Spleen (tissue), 11 donors: Measurements from ENCODE around the gene CD72. TPM values are rescaled to one million over a fixed set of nuclear protein-coding genes. Genes with fewer than 3 reads are reported as not detected.
A peak's percentile ranks its signal among the peaks of the same experiment; 100 is the strongest.

Source experiments
- DNase-seq: peaks from one replicate; pipeline ENCODE4 v3.0.0-alpha.2; 2020
- H3K27ac ChIP-seq, 8 donors: fragments of 200-600 bp; sonication (generic) in 7 of 8; 1 replicate in 4 of 8; 2 replicates in 4 of 8; pipeline versions ENCODE4 v1.5.0 to v1.8.0; 2016 to 2021; ENCODE audit warnings: inconsistent platforms in 4 of 8, mild to moderate bottlenecking in 4 of 8, moderate library complexity in 1 of 8
- H3K27me3 ChIP-seq, 7 donors: fragments of 200-600 bp; sonication (generic) in 6 of 7; replicated peaks in 1 of 7; 1 replicate in 4 of 7; 2 replicates in 3 of 7; pipeline versions ENCODE4 v1.5.0 to v1.8.0; 2016 to 2021; ENCODE audit warnings: inconsistent platforms in 3 of 7, mild to moderate bottlenecking in 1 of 7
- H3K36me3 ChIP-seq, 6 donors: fragments of 200-600 bp; sonication (generic) in 5 of 6; 1 replicate in 4 of 6; 2 replicates in 2 of 6; pipeline versions ENCODE4 v1.5.0 to v1.8.0; 2016 to 2021; ENCODE audit warnings: inconsistent platforms in 2 of 6
- H3K4me1 ChIP-seq, 6 donors: fragments of 200-600 bp; sonication (generic) in 5 of 6; 1 replicate in 3 of 6; 2 replicates in 3 of 6; pipeline versions ENCODE4 v1.5.0 to v1.8.0; 2016 to 2021; ENCODE audit warnings: inconsistent platforms in 3 of 6
- H3K4me3 ChIP-seq, 8 donors: fragments of 200-600 bp; sonication (generic) in 7 of 8; 1 replicate in 4 of 8; 2 replicates in 4 of 8; pipeline versions ENCODE4 v1.5.0 to v1.8.0; 2016 to 2021; ENCODE audit warnings: inconsistent platforms in 4 of 8, mild to moderate bottlenecking in 4 of 8, moderate library complexity in 2 of 8
- H3K9me3 ChIP-seq, 8 donors: fragments of 200-600 bp; sonication (generic) in 7 of 8; 1 replicate in 4 of 8; 2 replicates in 4 of 8; pipeline versions ENCODE4 v1.5.0 to v1.8.0; 2016 to 2021; ENCODE audit warnings: inconsistent platforms in 4 of 8
- CTCF ChIP-seq, 11 experiments: fragments of 200-600 bp in 7 of 11; fragments of 450-650 bp in 4 of 11; sonication (generic) in 4 of 11; IDR thresholded peaks in 8 of 11; conservative IDR thresholded peaks in 3 of 11; 1 replicate in 7 of 11; 2 replicates in 4 of 11; pipeline versions ENCODE4 v1.4.0 to v1.8.0; 2016 to 2021; ENCODE audit warnings: antibody characterized with exemption in 11 of 11, inconsistent platforms in 4 of 11, mild to moderate bottlenecking in 1 of 11
- POLR2A ChIP-seq, 3 donors: fragments of 450-650 bp; IDR thresholded peaks; one replicate each; pipeline ENCODE4 v1.5.1; 2017; ENCODE audit warnings: antibody characterized with exemption in 3 of 3, mild to moderate bottlenecking in 1 of 3
- POLR2AphosphoS5 ChIP-seq, 3 donors: sonication (generic); formaldehyde crosslinking; IDR thresholded peaks; one replicate each; pipeline ENCODE4 v1.5.1; 2017; ENCODE audit warnings: antibody characterized with exemption in 3 of 3
- WGBS, 5 donors: extraction: QIAGEN DNeasy Blood & Tissue Kit in 3 of 5; methylation state at CpG; one replicate each; pipeline versions ENCODE4 v1.1.5 to v1.1.7; 2013 to 2018; 5-methylcytosine and 5-hydroxymethylcytosine counted together
- intact Hi-C: fragments of 100-400 bp; cut with DNase I; formaldehyde crosslinking; loops from one replicate; pipeline ENCODE4 v1.15.0; 2023; ENCODE audit warnings: low total_unique reads
- polyA plus RNA-seq, 3 donors: library from polyadenylated mRNA; stranded (reverse); fragments of 200-250 nt; gene quantifications; one replicate each; pipeline ENCODE4 v1.2.1, GENCODE V29; 2013
- total RNA-seq, 7 donors: library from RNA; depleted of rRNA in 3 of 7; stranded (reverse); fragments of >200 nt in 3 of 7; fragmentation: NEBNext Ultra II Directional in 4 of 7; extraction: Animal tissue kit (Norgen Biotek cat#: 25700) in 4 of 7; gene quantifications; one replicate each; pipeline versions ENCODE4 v1.1.0 to v1.2.1, GENCODE V29; 2016 to 2021
- donor health status: healthy with polysubstance abuse.
- donor health status: DM: no; HTN: no; CAD: no; lungs with moderate emphysema.
- donor health status: DM: no; HTN: no; CAD: no.
- donor health status: Bipolar disorder and iron deficiency.
- donor health status: healthy.
- donor health status: DM: no; HTN: no; CAD: no.
- donor health status: DM: yes; HTN: yes; CAD: no.

CD72 gene
- total and polyA plus RNA-seq, 10 donors: 74.4 to 160 (median 121) TPM

GRCh38 chr9:35611230-35611797, 6.9 kb downstream of the CD72 start:
- Histone ChIP-seq H3K36me3 (peaks cover 0 to 92% (median 30%) of the 10 kb centered on the region in 6 donors), H3K27me3 (no peaks in the 10 kb centered on the region), H3K4me3 (no peak overlapping the region), H3K9me3 (no peaks in the 10 kb centered on the region), H3K27ac (peak overlapping the region in 2 of 8 donors; percentile 10 to 51), H3K4me1 (peaks cover 14 to 99% (median 31%) of the 10 kb centered on the region in 6 donors)
- TF ChIP-seq POLR2AphosphoS5 (IDR thresholded peaks at IDR 0.05) (peak in 2 of 3 donors; percentile 22 to 65), POLR2A (IDR thresholded peaks at IDR 0.05) (no peak), CTCF (IDR thresholded peaks at IDR 0.05 in 8 of 11, conservative IDR thresholded peaks at IDR 0.05 in 3 of 11) (peak; percentile 27 to 80 (median 63))
- DNase-seq: peak; percentile 79
- 10 to 22% (median 17%) methylated on average over 7 to 8 of the region's 8 CpGs for WGBS, 5 donors
- intact Hi-C loops: no loop called here

GRCh38 chr9:35609820-35610163, 8.4 kb downstream of the CD72 start:
- Histone ChIP-seq H3K27ac (peak overlapping the region in 2 of 8 donors; percentile 5 to 45), H3K9me3 (no peaks in the 10 kb centered on the region), H3K4me3 (no peak overlapping the region), H3K4me1 (peaks cover 19 to 93% (median 24%) of the 10 kb centered on the region in 6 donors), H3K27me3 (no peaks in the 10 kb centered on the region), H3K36me3 (peaks cover 0 to 76% (median 30%) of the 10 kb centered on the region in 6 donors)
- intact Hi-C loops: loop anchor here (10.0 kb wide), 2 partner anchors 55 to 125 kb away; partner anchors contain the start of genes ARHGEF39, CREB3 and TLN1
- 87 to 94% (median 91%) methylated on average over 9 to 13 of the region's 13 CpGs for WGBS, 5 donors
- DNase-seq: no peak
- TF ChIP-seq POLR2A (IDR thresholded peaks at IDR 0.05): no peak
- TF ChIP-seq POLR2AphosphoS5 (IDR thresholded peaks at IDR 0.05): peak in 1 of 3 donors; percentile 7

GRCh38 chr9:35609001-35609819, 9.0 kb downstream of the CD72 start:
- H3K9me3 ChIP-seq: no peaks in the 10 kb centered on the region
- peak overlapping the region in 2 of 8 donors; percentile 5 to 45 for H3K27ac ChIP-seq
- peaks cover 19 to 93% (median 27%) of the 10 kb centered on the region in 6 donors for H3K4me1 ChIP-seq
- H3K4me3 ChIP-seq: no peak overlapping the region
- no peak for TF ChIP-seq POLR2A (IDR thresholded peaks at IDR 0.05)
- peak; percentile 20 to 71 (median 46) for TF ChIP-seq POLR2AphosphoS5 (IDR thresholded peaks at IDR 0.05)
- no peaks in the 10 kb centered on the region for H3K27me3 ChIP-seq
- 89 to 96% (median 91%) methylated on average over 19 to 31 of the region's 31 CpGs for WGBS, 5 donors
- DNase-seq: peak; percentile 80
- peaks cover 0 to 71% (median 30%) of the 10 kb centered on the region in 6 donors for H3K36me3 ChIP-seq
- intact Hi-C loops: loop anchor here (10.0 kb wide), 2 partner anchors 56 to 126 kb away; partner anchors contain the start of genes ARHGEF39, CREB3 and TLN1

GRCh38 chr9:35608221-35608620, 10.0 kb downstream of the CD72 start:
- 73 to 89% (median 86%) methylated on average over 7 of the region's 7 CpGs for WGBS, 5 donors
- peaks cover 0 to 61% (median 30%) of the 10 kb centered on the region in 6 donors for H3K36me3 ChIP-seq
- H3K9me3 ChIP-seq: no peaks in the 10 kb centered on the region
- no peak overlapping the region for H3K4me3 ChIP-seq
- DNase-seq: no peak
- H3K4me1 ChIP-seq: peaks cover 19 to 90% (median 34%) of the 10 kb centered on the region in 6 donors
- no peak overlapping the region for H3K27ac ChIP-seq
- intact Hi-C loops: loop anchor here (10.0 kb wide), 2 partner anchors 57 to 127 kb away; partner anchors contain the start of genes ARHGEF39, CREB3 and TLN1
- no peaks in the 10 kb centered on the region for H3K27me3 ChIP-seq
- TF ChIP-seq CTCF (IDR thresholded peaks at IDR 0.05 in 8 of 11, conservative IDR thresholded peaks at IDR 0.05 in 3 of 11) (no peak), POLR2AphosphoS5 (IDR thresholded peaks at IDR 0.05) (peak in 2 of 3 donors; percentile 24 to 29), POLR2A (IDR thresholded peaks at IDR 0.05) (no peak)
